Transverse colon (tissue), 4 donors: ENCODE data around the gene ARHGAP44. TPM values are rescaled to one million over a fixed set of nuclear protein-coding genes. Genes with fewer than 3 reads are reported as not detected.

ENCODE experiments used
- DNase-seq: peaks from one replicate; pipeline ENCODE4 v3.0.0-alpha.2; 2019
- H3K27ac ChIP-seq, 4 donors: fragments of 200-600 bp; sonication (generic); 2 replicates each; pipeline ENCODE4 v1.5.1; 2016 to 2018; ENCODE audit warnings: inconsistent platforms in 4 of 4
- H3K27me3 ChIP-seq: fragments of 200-600 bp; sonication (generic); 2 replicates; pipeline ENCODE4 v1.5.1; 2017; ENCODE audit warnings: inconsistent platforms
- H3K36me3 ChIP-seq, 4 donors: fragments of 200-600 bp; sonication (generic); 2 replicates each; pipeline ENCODE4 v1.5.1; 2017 to 2019; ENCODE audit warnings: inconsistent platforms in 4 of 4
- H3K4me1 ChIP-seq, 4 donors: fragments of 200-600 bp; sonication (generic); 2 replicates each; pipeline ENCODE4 v1.5.1; 2017 to 2020; ENCODE audit warnings: inconsistent platforms in 4 of 4
- H3K4me3 ChIP-seq, 4 donors: fragments of 200-600 bp; sonication (generic); 1 replicate in 1 of 4; 2 replicates in 3 of 4; pipeline versions ENCODE4 v1.5.1 to v1.6.1; 2017 to 2019; ENCODE audit warnings: inconsistent platforms in 4 of 4
- H3K9me3 ChIP-seq, 2 donors: fragments of 200-600 bp; sonication (generic); 2 replicates each; pipeline ENCODE4 v1.5.1; 2017 to 2019; ENCODE audit warnings: inconsistent platforms in 2 of 2
- CTCF ChIP-seq, 5 experiments: fragments of 200-600 bp in 3 of 5; fragments of 450-650 bp in 2 of 5; sonication (generic) in 3 of 5; IDR thresholded peaks; 1 replicate in 2 of 5; 2 replicates in 3 of 5; pipeline ENCODE4 v1.5.1; 2016 to 2017; ENCODE audit warnings: antibody characterized with exemption in 5 of 5, inconsistent platforms in 3 of 5, mild to moderate bottlenecking in 2 of 5, moderate library complexity in 1 of 5
- EP300 ChIP-seq: sonication (generic); formaldehyde crosslinking; IDR thresholded peaks from one replicate; pipeline ENCODE4 v1.6.1; 2017; ENCODE audit warnings: antibody characterized with exemption, low read depth
- POLR2A ChIP-seq: fragments of 450-650 bp; IDR thresholded peaks from one replicate; pipeline ENCODE4 v1.6.1; 2016; ENCODE audit warnings: antibody characterized with exemption, mild to moderate bottlenecking, moderate library complexity
- POLR2AphosphoS5 ChIP-seq, 3 donors: sonication (generic); formaldehyde crosslinking; IDR thresholded peaks; one replicate each; pipeline ENCODE4 v1.6.1; 2016; ENCODE audit warnings: antibody characterized with exemption in 3 of 3
- whole genome bisulfite sequencing, 2 donors: methylation state at CpG; one replicate each; pipeline ENCODE4 v1.1.5; 2018; ENCODE audit warnings: low coverage in 1 of 2; 5-methylcytosine and 5-hydroxymethylcytosine counted together
- in situ Hi-C, 4 donors: fragments of 200-750 bp; cut with MboI; loops; one replicate each; pipeline versions ENCODE4 v1.15.0 to v1.15.1; 2017; ENCODE audit warnings: low sequenced_read_pairs in 3 of 4, low pct_ligation_motif_present in 1 of 4, low pct_unique_long_range_greater_than_20kb in 1 of 4
- intact Hi-C: fragments of 100-400 bp; cut with DNase I; formaldehyde crosslinking; loops from one replicate; pipeline ENCODE4 v1.15.1; 2023; ENCODE audit warnings: low total_unique reads
- total RNA-seq, 4 donors: library from RNA; depleted of rRNA; stranded (reverse); fragments of >200 nt; gene quantifications; one replicate each; pipeline ENCODE4 v1.1.0, GENCODE V29; 2016

ARHGAP44 gene
- total RNA-seq, 4 donors from 2014 or later: 29.2 to 107 (median 53.9) TPM

GRCh38 chr17:12995896-12996295 lies 206.6 kb downstream of the ARHGAP44 start:
- in situ Hi-C loops: no loop called here
- no peaks in the 10 kb centered on the region for H3K4me1 ChIP-seq
- no peak overlapping the region for H3K27ac ChIP-seq
- H3K9me3 ChIP-seq: no peaks in the 10 kb centered on the region
- DNase-seq: no peak
- WGBS, 2 donors: 67 to 95% methylated on average over 1 to 19 of the region's 19 CpGs
- no peak for TF ChIP-seq POLR2A
- TF ChIP-seq CTCF (IDR thresholded peaks at IDR 0.05): no peak
- no peak for TF ChIP-seq POLR2AphosphoS5 (IDR thresholded peaks at IDR 0.05)
- TF ChIP-seq EP300: no peak
- no peaks in the 10 kb centered on the region for H3K27me3 ChIP-seq
- intact Hi-C loops: no loop called here
- H3K36me3 ChIP-seq: peaks cover 0 to 91% (median 42%) of the 10 kb centered on the region in 4 donors
- no peak overlapping the region for H3K4me3 ChIP-seq

- H3K36me3 ChIP-seq: peaks cover 0 to 90% (median 41%) of the 10 kb centered on the region in 4 donors
- H3K4me3 ChIP-seq: no peak overlapping the region
- intact Hi-C loops: no loop called here
- H3K27ac ChIP-seq: no peak overlapping the region
- in situ Hi-C loops: no loop called here
- no peak for TF ChIP-seq POLR2AphosphoS5 (IDR thresholded peaks at IDR 0.05)
- TF ChIP-seq EP300: no peak
- TF ChIP-seq CTCF (IDR thresholded peaks at IDR 0.05): no peak
- H3K4me1 ChIP-seq: no peaks in the 10 kb centered on the region
- H3K27me3 ChIP-seq: no peaks in the 10 kb centered on the region
- no peak for DNase-seq
- WGBS, 2 donors: 90% methylated on average over 10 of the region's 10 CpGs; no CpG with 5 or more reads in 1 of the 2 donors
- no peaks in the 10 kb centered on the region for H3K9me3 ChIP-seq
Measured at GRCh38 chr17:12996357-12996756, 207.1 kb downstream of the ARHGAP44 start.

GRCh38 chr17:12996941-12997340 lies 207.6 kb downstream of the ARHGAP44 start:
- H3K27me3 ChIP-seq: no peaks in the 10 kb centered on the region
- peaks cover 0 to 86% (median 42%) of the 10 kb centered on the region in 4 donors for H3K36me3 ChIP-seq
- TF ChIP-seq POLR2A: no peak
- TF ChIP-seq POLR2AphosphoS5 (IDR thresholded peaks at IDR 0.05): no peak
- TF ChIP-seq CTCF (IDR thresholded peaks at IDR 0.05): no peak
- TF ChIP-seq EP300: no peak
- WGBS, 2 donors: 93% methylated on average over 5 of the region's 5 CpGs; no CpG with 5 or more reads in 1 of the 2 donors
- DNase-seq: no peak
- no peak overlapping the region for H3K27ac ChIP-seq
- in situ Hi-C loops (no loop called here), intact Hi-C loops (no loop called here)
- H3K4me3 ChIP-seq: no peak overlapping the region
- no peaks in the 10 kb centered on the region for H3K9me3 ChIP-seq
- no peaks in the 10 kb centered on the region for H3K4me1 ChIP-seq

GRCh38 chr17:12998461-12998860 lies 209.2 kb downstream of the ARHGAP44 start:
- DNase-seq: no peak
- no peaks in the 10 kb centered on the region for H3K9me3 ChIP-seq
- intact Hi-C loops: no loop called here
- H3K4me1 ChIP-seq: no peaks in the 10 kb centered on the region
- no peak for TF ChIP-seq CTCF (IDR thresholded peaks at IDR 0.05)
- no peak for TF ChIP-seq POLR2AphosphoS5 (IDR thresholded peaks at IDR 0.05)
- no peak for TF ChIP-seq EP300
- in situ Hi-C loops: no loop called here
- WGBS, 2 donors: 90 to 100% methylated on average over 1 to 8 of the region's 8 CpGs
- H3K27me3 ChIP-seq: no peaks in the 10 kb centered on the region
- H3K36me3 ChIP-seq: peaks cover 0 to 82% (median 37%) of the 10 kb centered on the region in 4 donors
- no peak overlapping the region for H3K4me3 ChIP-seq
- H3K27ac ChIP-seq: no peak overlapping the region
